GM19099 (cell line): ENCODE results near the gene SMAD5.

ENCODE experiments used
- POLR2A ChIP-seq: IDR thresholded peaks from 3 replicates; pipeline ENCODE4 v1.6.1; 2011; ENCODE audit warnings: low read depth; ENCODE audit not compliant: insufficient read length; ENCODE audit errors: extremely low read depth

The SMAD5 gene

GRCh38 chr5:136197462-136198142, 65.0 kb downstream of the SMAD5 start:
- TF ChIP-seq POLR2A, result no peak

GRCh38 chr5:136198453-136198852, 65.8 kb downstream of the SMAD5 start:
- no peak for TF ChIP-seq POLR2A

DNA sequence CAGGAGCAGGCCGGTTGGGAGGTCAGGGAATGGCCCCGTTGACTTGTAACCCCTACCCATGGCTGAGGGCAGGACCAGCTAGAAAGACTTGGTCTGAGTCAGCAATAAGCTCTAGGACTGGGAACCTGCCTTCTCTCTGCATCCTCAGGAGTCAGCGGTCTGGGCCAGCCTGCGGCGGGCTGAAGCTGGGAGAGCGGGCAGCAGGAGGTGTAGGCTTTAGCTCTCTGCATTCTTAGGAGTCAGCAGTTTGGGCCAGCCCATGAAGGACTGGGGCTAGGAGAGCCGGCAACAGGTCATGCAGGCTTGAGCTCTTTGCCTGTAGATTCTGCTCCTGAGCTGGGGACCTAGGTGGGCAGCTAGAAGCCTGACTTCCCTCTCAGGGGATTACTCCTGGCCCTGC, 66.8 kb downstream of the SMAD5 start:
- TF ChIP-seq POLR2A, result no peak

DNA sequence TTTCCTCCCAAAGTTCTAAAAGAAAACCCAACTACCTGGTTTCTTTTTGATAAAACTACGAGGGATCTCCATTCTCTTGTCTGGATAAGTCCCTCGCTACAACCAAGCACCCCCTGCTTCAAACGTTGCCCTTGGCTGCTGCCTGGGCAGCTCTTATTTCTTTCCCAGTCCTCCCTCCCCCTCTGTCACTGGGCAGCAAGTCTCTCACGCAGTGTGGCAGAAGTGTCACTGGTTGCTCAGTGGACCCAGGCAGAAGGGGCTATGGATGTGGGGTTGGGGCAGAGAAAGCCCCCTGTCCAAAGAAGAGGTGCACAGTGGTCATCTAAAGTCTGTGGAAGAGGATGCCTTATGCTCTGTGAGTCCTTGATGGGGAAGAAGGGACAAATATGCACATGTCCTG, 67.5 kb downstream of the SMAD5 start:
- TF ChIP-seq POLR2A, result no peak

DNA sequence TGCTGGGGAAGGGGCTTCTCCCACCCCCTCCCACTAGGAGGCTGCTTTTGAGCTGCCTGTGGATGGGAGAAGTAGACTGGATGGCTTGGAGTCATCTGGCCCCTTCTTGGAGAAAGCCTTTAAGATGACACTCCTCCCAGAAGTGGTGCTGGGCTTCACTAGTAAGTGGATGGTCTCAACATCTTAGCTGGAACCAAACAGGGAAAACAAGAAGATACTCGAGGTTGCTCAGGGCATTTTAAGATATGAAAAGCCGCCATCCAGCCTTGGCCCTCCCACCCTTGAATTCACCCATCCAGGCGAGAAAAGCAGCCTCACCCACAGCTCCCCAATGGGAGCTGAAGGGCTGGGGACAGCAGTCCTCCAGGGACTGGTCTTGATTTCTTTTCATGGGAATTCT, 68.1 kb downstream of the SMAD5 start:
- TF ChIP-seq POLR2A, result no peak

- TF ChIP-seq POLR2A, result no peak
Observed at GRCh38 chr5:136201870-136202269, 69.2 kb downstream of the SMAD5 start.

GRCh38 chr5:136202469-136203205, 70.0 kb downstream of the SMAD5 start:
- TF ChIP-seq POLR2A, result no peak

DNA sequence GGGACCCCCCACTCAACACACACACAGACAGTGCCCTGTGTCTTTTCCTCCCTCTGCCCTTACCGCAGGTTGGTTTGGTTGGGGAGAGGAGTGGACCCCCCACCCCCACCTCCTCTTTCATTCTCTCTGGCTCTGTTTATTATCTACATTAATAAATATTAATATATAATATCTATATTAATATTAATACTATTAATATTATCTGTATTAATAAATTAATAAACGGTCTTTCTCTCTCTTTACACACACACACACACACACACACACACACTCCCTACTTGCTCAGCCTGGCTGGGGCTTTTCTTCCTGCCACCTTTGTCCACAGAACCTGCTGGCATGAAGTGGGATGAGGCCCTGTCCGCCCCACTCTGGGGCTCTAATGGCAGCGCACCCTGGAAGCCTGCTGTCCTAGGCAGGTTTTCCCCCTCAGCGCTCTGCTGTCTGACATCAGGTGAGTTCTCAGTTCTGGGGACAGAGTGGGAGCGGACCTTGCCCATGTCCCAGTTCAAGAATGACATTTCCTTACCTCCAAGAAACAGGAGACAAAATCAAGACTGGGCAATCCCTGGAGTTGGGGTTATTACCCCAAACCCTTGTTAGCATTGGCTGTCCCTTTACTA, 70.8 kb downstream of the SMAD5 start:
- no peak for TF ChIP-seq POLR2A

DNA sequence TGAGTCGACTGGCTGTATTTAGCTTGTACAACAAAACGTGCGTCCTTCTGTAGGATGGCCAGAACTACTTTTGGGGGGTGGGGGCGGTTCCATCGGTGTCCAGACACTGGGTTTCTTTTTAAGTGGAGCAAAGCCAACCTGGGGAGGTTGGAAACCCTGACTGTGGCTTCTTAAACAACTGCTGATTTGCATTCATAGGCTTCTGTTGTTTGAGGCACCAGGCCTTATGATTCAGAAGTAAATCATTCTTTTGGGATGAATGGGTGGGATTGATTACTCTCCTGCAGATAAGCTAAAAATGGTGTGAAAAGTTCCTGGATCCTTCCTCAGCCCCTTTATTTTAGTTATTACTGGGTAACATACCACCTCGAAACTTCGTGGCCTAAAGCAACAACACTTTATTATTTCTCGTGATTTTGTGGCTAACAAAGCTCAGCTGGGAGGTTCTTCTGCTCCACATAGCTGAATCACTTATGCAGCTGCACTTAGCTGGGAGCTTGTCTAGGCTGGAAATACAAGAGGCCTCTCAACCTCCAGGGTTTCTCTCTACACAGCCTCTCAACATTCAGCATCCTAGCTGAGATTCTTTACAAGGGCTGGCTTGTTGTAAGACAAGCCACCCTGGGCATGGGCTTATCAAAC, 72.5 kb downstream of the SMAD5 start:
- no peak for TF ChIP-seq POLR2A

DNA sequence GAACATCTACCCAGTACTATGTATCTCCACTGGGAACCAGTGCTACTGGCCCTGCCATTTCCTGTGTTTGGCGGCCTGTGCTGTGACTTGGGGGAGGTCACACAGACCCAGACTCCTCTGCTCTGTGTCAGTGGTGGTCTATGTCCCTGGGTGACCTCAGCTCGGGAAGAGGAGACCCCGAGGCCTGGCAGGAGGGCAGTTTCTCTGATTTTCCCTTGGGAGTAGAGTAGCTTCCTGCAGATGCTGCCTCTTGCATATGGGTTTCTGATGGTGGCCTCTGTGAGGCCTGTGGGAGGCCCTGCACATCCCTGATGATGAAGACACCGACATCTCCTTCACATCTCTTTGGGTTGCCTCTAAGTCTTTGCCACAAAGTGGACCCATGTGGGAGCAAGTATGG, 73.3 kb downstream of the SMAD5 start:
- TF ChIP-seq POLR2A, result no peak

GRCh38 chr5:136206361-136206760, 73.7 kb downstream of the SMAD5 start:
- no peak for TF ChIP-seq POLR2A

- no peak for TF ChIP-seq POLR2A
Observed at GRCh38 chr5:136207631-136208030, 75.0 kb downstream of the SMAD5 start.

DNA sequence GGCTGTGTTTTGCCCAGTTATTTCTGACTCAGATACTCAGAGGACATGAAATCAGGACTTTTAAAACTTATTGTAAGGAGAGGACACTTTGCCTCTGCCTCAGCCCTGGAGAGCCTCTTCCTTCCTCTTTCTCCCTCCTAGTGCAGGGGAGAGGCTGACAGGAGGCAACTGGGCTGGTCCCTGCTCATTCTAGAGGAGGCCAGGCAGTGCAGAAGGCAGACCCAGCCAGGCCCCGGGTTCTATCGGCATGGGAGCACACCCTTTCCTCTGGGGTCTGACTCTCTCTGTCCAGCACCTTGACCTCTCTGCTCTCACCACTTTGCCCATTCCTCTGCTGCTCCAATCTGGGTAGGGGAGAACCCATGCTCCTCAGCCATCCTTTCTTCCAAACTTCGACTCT, 76.3 kb downstream of the SMAD5 start:
- no peak for TF ChIP-seq POLR2A

GRCh38 chr5:136209346-136209910, 76.8 kb downstream of the SMAD5 start:
- no peak for TF ChIP-seq POLR2A

GRCh38 chr5:136210259-136210658, 77.6 kb downstream of the SMAD5 start:
- no peak for TF ChIP-seq POLR2A
